OCI-LY3 (cell line): ENCODE data around the gene DPEP2.
A peak's percentile ranks its signal among the peaks of the same experiment; 100 is the strongest.
"Not testable (repeated sequence)": the region's sequence is repeated elsewhere in the genome, so short reads cannot be mapped to it uniquely, and the experiment has no call there.

ENCODE experiments used
- H2AFZ ChIP-seq: fragments of 200-600, 300-600 bp; shearing (Covaris generic); 2 replicates; pipeline ENCODE4 v1.6.0; 2014; ENCODE audit warnings: antibody characterized with exemption, low read depth, low read length
- H3K27ac ChIP-seq: fragments of 200-600, 300-600 bp; sonication (generic); 2 replicates; pipeline ENCODE4 v1.5.1; 2014; ENCODE audit warnings: mild to moderate bottlenecking, low read length, moderate library complexity, mixed read lengths
- H3K27me3 ChIP-seq: fragments of 200-600, 300-600 bp; sonication (generic); 2 replicates; pipeline ENCODE4 v1.6.1; 2014; ENCODE audit warnings: low read depth, low read length, mixed read lengths
- H3K36me3 ChIP-seq: fragments of 200-600, 300-600 bp; sonication (generic); replicated peaks from 2 replicates; pipeline ENCODE3; 2014; ENCODE audit warnings: low read depth, low read length, mixed read lengths
- H3K4me1 ChIP-seq: fragments of 300-600, 200-600 bp; sonication (generic); 2 replicates; pipeline ENCODE4 v1.6.1; 2014; ENCODE audit warnings: low read length, mixed read lengths
- H3K4me2 ChIP-seq: fragments of 200-600, 300-600 bp; sonication (generic); 2 replicates; pipeline ENCODE4 v1.6.1; 2014; ENCODE audit warnings: low read length, mixed read lengths
- H3K4me3 ChIP-seq: fragments of 300-600, 200-600 bp; sonication (generic); 2 replicates; pipeline ENCODE4 v1.5.1; 2014; ENCODE audit warnings: antibody characterized with exemption, mild to moderate bottlenecking, low read length, moderate library complexity
- H3K79me2 ChIP-seq: fragments of 300-600, 200-600 bp; shearing (Covaris generic); 2 replicates; pipeline ENCODE4 v1.6.1; 2014; ENCODE audit warnings: mild to moderate bottlenecking, low read length, mixed read lengths
- H3K9ac ChIP-seq: fragments of 300-600, 200-600 bp; shearing (Covaris generic); 2 replicates; pipeline ENCODE4 v1.6.0; 2014; ENCODE audit warnings: mild to moderate bottlenecking, low read length, moderate library complexity
- H3K9me3 ChIP-seq: fragments of 200-600, 300-600 bp; shearing (Covaris generic); 2 replicates; pipeline ENCODE4 v1.6.1; 2014; ENCODE audit warnings: low read length, mixed read lengths; ENCODE audit not compliant: insufficient read depth
- H4K20me1 ChIP-seq: fragments of 200-600, 300-600 bp; sonication (generic); 2 replicates; pipeline ENCODE4 v1.6.1; 2016; ENCODE audit warnings: low read length, mixed read lengths; ENCODE audit not compliant: insufficient read depth
- EZH2phosphoT487 ChIP-seq: fragments of 200-600 bp; shearing (Covaris generic); IDR thresholded peaks from 2 replicates; pipeline ENCODE4 v1.6.1; 2018; ENCODE audit warnings: antibody characterized with exemption, mixed run types, low read depth
- TF ChIP-seq, protein P1 (sequence below): fragments of 200-600, 300-600 bp; sonication (generic); IDR thresholded peaks from 2 replicates; pipeline ENCODE4 v1.5.1; 2014; ENCODE audit warnings: antibody characterized with exemption, low read length, low read depth

DPEP2 gene

GRCh38 chr16:67998779-67999688 lies at the start of gene DPEP2:
Gene DPEP2 (minus strand): TSS chr16:67999484. CDS start chr16:67993212, 6,272 bp downstream.
- not testable (repeated sequence) for H4K20me1 ChIP-seq, H3K9ac ChIP-seq, H3K9me3 ChIP-seq, H3K36me3 ChIP-seq, H3K27ac ChIP-seq, H3K27me3 ChIP-seq, H3K79me2 ChIP-seq, H3K4me3 ChIP-seq
- Histone ChIP-seq H2AFZ (peak within 1 kb of the TSS; percentile 68), H3K4me2 (peak within 1 kb of the TSS; percentile 37), H3K4me1 (peaks cover 21% of the 10 kb centered on the region)

GRCh38 chr16:68047987-68048386 lies 48.7 kb upstream of the DPEP2 start:
- Histone ChIP-seq H3K4me2 (no peak overlapping the region), H3K27ac (no peak overlapping the region), H4K20me1 (no peaks in the 10 kb centered on the region), H3K27me3 (no peaks in the 10 kb centered on the region), H3K79me2 (no peaks in the 10 kb centered on the region), H3K9ac (no peak overlapping the region), H3K9me3 (no peaks in the 10 kb centered on the region), H3K4me1 (no peaks in the 10 kb centered on the region), H3K36me3 (peaks cover 14% of the 10 kb centered on the region), H3K4me3 (no peak overlapping the region), H2AFZ (no peak overlapping the region)
- TF ChIP-seq EZH2phosphoT487, result no peak
- TF ChIP-seq, protein P1, sequence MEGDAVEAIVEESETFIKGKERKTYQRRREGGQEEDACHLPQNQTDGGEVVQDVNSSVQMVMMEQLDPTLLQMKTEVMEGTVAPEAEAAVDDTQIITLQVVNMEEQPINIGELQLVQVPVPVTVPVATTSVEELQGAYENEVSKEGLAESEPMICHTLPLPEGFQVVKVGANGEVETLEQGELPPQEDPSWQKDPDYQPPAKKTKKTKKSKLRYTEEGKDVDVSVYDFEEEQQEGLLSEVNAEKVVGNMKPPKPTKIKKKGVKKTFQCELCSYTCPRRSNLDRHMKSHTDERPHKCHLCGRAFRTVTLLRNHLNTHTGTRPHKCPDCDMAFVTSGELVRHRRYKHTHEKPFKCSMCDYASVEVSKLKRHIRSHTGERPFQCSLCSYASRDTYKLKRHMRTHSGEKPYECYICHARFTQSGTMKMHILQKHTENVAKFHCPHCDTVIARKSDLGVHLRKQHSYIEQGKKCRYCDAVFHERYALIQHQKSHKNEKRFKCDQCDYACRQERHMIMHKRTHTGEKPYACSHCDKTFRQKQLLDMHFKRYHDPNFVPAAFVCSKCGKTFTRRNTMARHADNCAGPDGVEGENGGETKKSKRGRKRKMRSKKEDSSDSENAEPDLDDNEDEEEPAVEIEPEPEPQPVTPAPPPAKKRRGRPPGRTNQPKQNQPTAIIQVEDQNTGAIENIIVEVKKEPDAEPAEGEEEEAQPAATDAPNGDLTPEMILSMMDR, result no peak

GRCh38 chr16:68046106-68046505 lies 46.8 kb upstream of the DPEP2 start:
- H2AFZ ChIP-seq, result no peak overlapping the region
- no peak overlapping the region for H3K27ac ChIP-seq
- no peak overlapping the region for H3K4me3 ChIP-seq
- no peaks in the 10 kb centered on the region for H3K9me3 ChIP-seq
- H3K9ac ChIP-seq, result no peak overlapping the region
- H4K20me1 ChIP-seq, result 0 out of 2 replicates have a peak, but pooled peaks cover under 1% of the 10 kb centered on the region
- H3K4me2 ChIP-seq, result no peak overlapping the region
- no peaks in the 10 kb centered on the region for H3K4me1 ChIP-seq
- peaks cover 17% of the 10 kb centered on the region for H3K36me3 ChIP-seq
- peaks cover 3% of the 10 kb centered on the region; the same call in 1 of the 2 replicates for H3K79me2 ChIP-seq
- TF ChIP-seq EZH2phosphoT487, result no peak
- TF ChIP-seq, protein P1, result no peak
- no peaks in the 10 kb centered on the region for H3K27me3 ChIP-seq

- Histone ChIP-seq H2AFZ (no peak overlapping the region), H3K27ac (no peak overlapping the region), H3K9ac (no peak overlapping the region), H3K4me1 (peaks cover 34% of the 10 kb centered on the region), H3K27me3 (no peaks in the 10 kb centered on the region), H3K4me2 (no peak overlapping the region), H3K4me3 (no peak overlapping the region), H3K36me3 (peaks cover 9% of the 10 kb centered on the region), H3K79me2 (peaks cover 4% of the 10 kb centered on the region; the same call in 1 of the 2 replicates), H3K9me3 (no peaks in the 10 kb centered on the region), H4K20me1 (0 out of 2 replicates have a peak, but pooled peaks cover 4% of the 10 kb centered on the region)
- TF ChIP-seq, protein P1, result no peak
- TF ChIP-seq EZH2phosphoT487, result no peak
These were observed 42.5 kb upstream of the DPEP2 start for GRCh38 chr16:68041783-68042182.
